HepG2 (cell line): ENCODE data around the gene CNKSR3. TPM values are rescaled to one million over a fixed set of nuclear protein-coding genes. Genes with fewer than 3 reads are reported as not detected.

Experiments
- BCL6 ChIP-seq: IDR thresholded peaks from 2 replicates; pipeline ENCODE4 v1.6.1; 2016; ENCODE audit warnings: missing genetic modification reagents, missing compliant biosample characterization
- DRAP1 ChIP-seq: IDR thresholded peaks from 2 replicates; pipeline ENCODE4 v1.6.1; 2016; ENCODE audit warnings: missing genetic modification reagents, missing compliant biosample characterization
- FOXA1 ChIP-seq, 2 experiments: fragments of 450-650 bp in 1 of 2; sonication (generic) in 1 of 2; formaldehyde crosslinking in 1 of 2; IDR thresholded peaks; 2 replicates each; pipeline versions ENCODE4 v1.4.0 to v1.6.1; 2016 to 2020; ENCODE audit warnings: missing genetic modification reagents in 1 of 2
- HNF4A ChIP-seq: sonication (generic); formaldehyde crosslinking; IDR thresholded peaks from 2 replicates; pipeline ENCODE4 v1.4.0; 2020; ENCODE audit warnings: missing genetic modification reagents
- NR2F2 ChIP-seq: IDR thresholded peaks from 2 replicates; pipeline ENCODE4 v1.6.1; 2012; ENCODE audit warnings: low read depth, inconsistent platforms, borderline replicate concordance
- PHF21A ChIP-seq: sonication (generic); formaldehyde crosslinking; IDR thresholded peaks from 2 replicates; pipeline ENCODE4 v1.5.0; 2020; ENCODE audit warnings: mild to moderate bottlenecking, missing genetic modification reagents
- PRDM10 ChIP-seq: sonication (generic); formaldehyde crosslinking; IDR thresholded peaks from 2 replicates; pipeline ENCODE4 v1.4.0; 2020; ENCODE audit warnings: low read depth, missing genetic modification reagents
- RBM22 ChIP-seq: fragments of 200-400 bp; formaldehyde crosslinking; optimal IDR thresholded peaks from 2 replicates; pipeline ENCODE3; 2017; ENCODE audit warnings: mild to moderate bottlenecking, low read length, moderate library complexity
- REL ChIP-seq: sonication (generic); formaldehyde crosslinking; conservative IDR thresholded peaks from 2 replicates; pipeline ENCODE4 v1.8.0; 2022; ENCODE audit warnings: mild to moderate bottlenecking, missing genetic modification reagents, moderate library complexity
- RERE ChIP-seq: IDR thresholded peaks from 2 replicates; pipeline ENCODE4 v1.6.1; 2016; ENCODE audit warnings: low read depth, missing genetic modification reagents, missing compliant biosample characterization
- SOX13 ChIP-seq, 3 experiments: fragments of 450-650 bp in 1 of 3; sonication (generic) in 1 of 3; formaldehyde crosslinking in 1 of 3; IDR thresholded peaks in 2 of 3; conservative IDR thresholded peaks in 1 of 3; 2 replicates each; pipeline versions ENCODE4 v1.5.0 to v1.6.1; 2016 to 2020; ENCODE audit warnings: antibody characterized with exemption in 1 of 3, mild to moderate bottlenecking in 1 of 3, missing compliant biosample characterization in 1 of 3, missing genetic modification reagents in 1 of 3, moderate library complexity in 1 of 3
- SOX5 ChIP-seq: IDR thresholded peaks from 2 replicates; pipeline ENCODE4 v1.6.1; 2016; ENCODE audit warnings: borderline replicate concordance
- TBX2 ChIP-seq: sonication (generic); formaldehyde crosslinking; IDR thresholded peaks from 2 replicates; pipeline ENCODE4 v1.5.0; 2020; ENCODE audit warnings: missing genetic modification reagents, mild to moderate bottlenecking, borderline replicate concordance
- ZGPAT ChIP-seq: IDR thresholded peaks from 2 replicates; pipeline ENCODE4 v1.6.1; 2016; ENCODE audit warnings: mild to moderate bottlenecking
- ZNF547 ChIP-seq: sonication (generic); formaldehyde crosslinking; IDR thresholded peaks from 2 replicates; pipeline ENCODE4 v1.5.1; 2020; ENCODE audit warnings: mild to moderate bottlenecking, missing genetic modification reagents
- ZNF749 ChIP-seq: sonication (generic); formaldehyde crosslinking; IDR thresholded peaks from 2 replicates; pipeline ENCODE4 v1.8.0; 2022; ENCODE audit warnings: mild to moderate bottlenecking, missing genetic modification reagents, moderate library complexity, borderline replicate concordance
- polyA plus RNA-seq, 8 experiments: library from polyadenylated mRNA; depleted of rRNA in 3 of 8; stranded (reverse) in 7 of 8; unstranded in 1 of 8; fragments of >200 nt; fragmentation: Illumina TruSeq in 4 of 8; extraction: Trizol in 4 of 8; gene quantifications; 2 replicates each; pipeline versions ENCODE4 v1.2.1 to v1.2.3, GENCODE V29; 2011 to 2016; ENCODE audit warnings: low read depth in 4 of 8, missing spikeins in 1 of 8, mixed read lengths in 1 of 8; ENCODE audit not compliant: insufficient read depth in 1 of 8
- total RNA-seq, 5 experiments: library from RNA; depleted of rRNA; stranded (reverse); fragments of >200 nt; fragmentation: Illumina TruSeq; extraction: Trizol; gene quantifications; 2 replicates each; pipeline ENCODE4 v1.2.3, GENCODE V29; 2016; ENCODE audit warnings: low read depth in 1 of 5

The CNKSR3 gene
- total and polyA plus RNA-seq, 2 of the 13 experiments (the other 11 are each of a cell fraction or from before 2014, with no cell fraction given) = 9.2 to 38.6 TPM

- TF ChIP-seq PRDM10 (CRISPR knock-in tag) = 0 out of 2 replicates have a peak, but pooled peaks have one; percentile 42
- TF ChIP-seq HNF4A (CRISPR knock-in tag) = peak; percentile 17; the same call in 1 of the 2 replicates
- peak; percentile 49; the same call in 1 of the 2 replicates for TF ChIP-seq PHF21A (CRISPR knock-in tag)
- TF ChIP-seq BCL6 = peak; percentile 49; the same call in 1 of the 2 replicates
- peak; percentile 54 for TF ChIP-seq RBM22
- TF ChIP-seq REL (CRISPR knock-in tag) = no peak
- peak; percentile 45; the same call in 1 of the 2 replicates for TF ChIP-seq ZGPAT (CRISPR knock-in tag)
- no peak for TF ChIP-seq SOX13 (IDR thresholded peaks at IDR 0.05)
- peak in 1 of 2 experiments; percentile 85; a peak in 2 of 4 replicates for TF ChIP-seq SOX13 (CRISPR knock-in tag; conservative IDR thresholded peaks at IDR 0.05 in 1 of 2, IDR thresholded peaks at IDR 0.05 in 1 of 2)
- TF ChIP-seq SOX5 = peak; percentile 74; the same call in 1 of the 2 replicates
- peak; percentile 43; the same call in 1 of the 2 replicates for TF ChIP-seq TBX2 (CRISPR knock-in tag)
- peak; percentile 24; the same call in 1 of the 2 replicates for TF ChIP-seq RERE (CRISPR knock-in tag)
- TF ChIP-seq ZNF547 (CRISPR knock-in tag) = no peak
- TF ChIP-seq NR2F2 = no peak
- TF ChIP-seq FOXA1 (IDR thresholded peaks at IDR 0.05) = no peak
- 0 out of 2 replicates have a peak, but pooled peaks have one; percentile 36 for TF ChIP-seq FOXA1 (CRISPR knock-in tag; IDR thresholded peaks at IDR 0.05)
- no peak for TF ChIP-seq ZNF749 (CRISPR knock-in tag)
- TF ChIP-seq DRAP1 (CRISPR knock-in tag) = 0 out of 2 replicates have a peak, but pooled peaks have one; percentile 29
These were observed 22.9 kb downstream of the CNKSR3 start (continued) for GRCh38 chr6:154487367-154488247.
